Fibroblast of mammary gland (primary cell): ENCODE results near the gene RRAS2.

ENCODE experiments used
- DNase-seq: peaks from one replicate; pipeline ENCODE4 v3.0.0-alpha.2; 2010; ENCODE audit warnings: low read depth
- H3K4me3 ChIP-seq: 2 replicates; pipeline ENCODE4 v1.5.1; 2011; ENCODE audit warnings: low read depth, mild to moderate bottlenecking, low read length, moderate library complexity; ENCODE audit not compliant: control insufficient read depth
- CTCF ChIP-seq: conservative IDR thresholded peaks from 2 replicates; pipeline ENCODE4 v1.5.1; 2011; ENCODE audit warnings: low read depth, low read length, inconsistent platforms; ENCODE audit not compliant: control insufficient read depth, insufficient read depth

RRAS2 gene

GRCh38 chr11:14245444-14245843 is 113.5 kb downstream of the RRAS2 start:
- DNase-seq, result no peak
- no peak overlapping the region for H3K4me3 ChIP-seq
- no peak for TF ChIP-seq CTCF

- H3K4me3 ChIP-seq, result no peak overlapping the region
- no peak for TF ChIP-seq CTCF
- DNase-seq, result no peak
These were observed 114.1 kb downstream of the RRAS2 start for GRCh38 chr11:14244926-14245325.

- no peak for TF ChIP-seq CTCF
- no peak overlapping the region for H3K4me3 ChIP-seq
- no peak for DNase-seq
These were observed 116.2 kb downstream of the RRAS2 start for GRCh38 chr11:14242733-14243132.

- no peak for TF ChIP-seq CTCF
- no peak overlapping the region for H3K4me3 ChIP-seq
- DNase-seq, result no peak
These were observed 116.8 kb downstream of the RRAS2 start for GRCh38 chr11:14242187-14242586.

- DNase-seq, result no peak
- TF ChIP-seq CTCF, result no peak
- no peak overlapping the region for H3K4me3 ChIP-seq
These were observed 118.0 kb downstream of the RRAS2 start for GRCh38 chr11:14240951-14241350.

GRCh38 chr11:14240221-14240620 is 118.8 kb downstream of the RRAS2 start:
- no peak for TF ChIP-seq CTCF
- DNase-seq, result no peak
- no peak overlapping the region for H3K4me3 ChIP-seq

- no peak for TF ChIP-seq CTCF
- no peak for DNase-seq
- no peak overlapping the region for H3K4me3 ChIP-seq
These were observed 121.5 kb downstream of the RRAS2 start for GRCh38 chr11:14237444-14237961.
